NCI-H748 (cell line): Measurements from ENCODE around the gene MOG.

Experiments used
- DNase-seq: peaks from one replicate; lab custom pipeline; 2025; ENCODE audit not compliant: unreplicated experiment; lab: John Stamatoyannopoulos, UW

The MOG gene

GRCh38 chr6:29656798-29657197 is at the start of gene MOG:
TSS of gene MOG (plus strand) at chr6:29657092. CDS start at chr6:29657210, 118 bp downstream.
- no peak for DNase-seq

GRCh38 chr6:29608131-29608530 is 48.8 kb upstream of the MOG start:
- DNase-seq, result no peak

GRCh38 chr6:29610540-29610939 is 46.4 kb upstream of the MOG start:
- DNase-seq, result no peak

- no peak for DNase-seq
Observed at GRCh38 chr6:29611426-29611825, 45.5 kb upstream of the MOG start.

DNA sequence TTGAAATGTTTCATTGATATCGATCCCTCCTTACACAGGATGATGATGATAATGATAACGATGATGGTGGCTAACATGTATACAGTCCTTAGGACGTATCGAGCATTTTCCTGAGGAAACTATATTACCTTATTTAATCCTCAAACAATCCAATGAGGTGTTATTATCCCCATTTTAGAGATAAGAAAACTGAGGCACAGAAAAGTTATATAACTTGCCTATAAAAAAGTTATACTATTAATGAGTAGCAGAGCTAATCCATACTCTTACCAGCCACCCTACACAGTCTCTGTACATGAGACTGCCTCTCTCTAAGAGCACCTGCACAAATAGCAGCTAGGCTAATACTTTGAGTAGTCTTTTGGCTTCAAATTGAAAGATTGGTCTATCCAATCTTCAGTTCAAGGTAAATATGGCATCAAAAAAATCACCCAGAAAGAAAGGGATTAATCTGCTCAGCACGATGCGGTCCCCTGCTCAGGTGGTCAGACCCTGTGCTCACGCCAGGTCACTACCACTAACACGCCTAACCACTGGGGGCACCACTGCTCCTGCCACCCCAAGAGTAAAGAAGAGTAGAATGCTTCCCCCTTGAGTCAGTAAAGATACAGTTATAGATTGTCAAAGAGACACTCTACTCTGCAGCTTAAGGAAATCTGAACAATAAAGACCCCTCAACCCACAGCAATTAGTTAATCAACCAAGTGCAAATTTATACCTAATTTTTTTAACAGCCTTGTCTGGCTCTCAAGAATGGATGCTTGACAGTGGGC is 38.9 kb upstream of the MOG start:
- DNase-seq, result no peak

DNA sequence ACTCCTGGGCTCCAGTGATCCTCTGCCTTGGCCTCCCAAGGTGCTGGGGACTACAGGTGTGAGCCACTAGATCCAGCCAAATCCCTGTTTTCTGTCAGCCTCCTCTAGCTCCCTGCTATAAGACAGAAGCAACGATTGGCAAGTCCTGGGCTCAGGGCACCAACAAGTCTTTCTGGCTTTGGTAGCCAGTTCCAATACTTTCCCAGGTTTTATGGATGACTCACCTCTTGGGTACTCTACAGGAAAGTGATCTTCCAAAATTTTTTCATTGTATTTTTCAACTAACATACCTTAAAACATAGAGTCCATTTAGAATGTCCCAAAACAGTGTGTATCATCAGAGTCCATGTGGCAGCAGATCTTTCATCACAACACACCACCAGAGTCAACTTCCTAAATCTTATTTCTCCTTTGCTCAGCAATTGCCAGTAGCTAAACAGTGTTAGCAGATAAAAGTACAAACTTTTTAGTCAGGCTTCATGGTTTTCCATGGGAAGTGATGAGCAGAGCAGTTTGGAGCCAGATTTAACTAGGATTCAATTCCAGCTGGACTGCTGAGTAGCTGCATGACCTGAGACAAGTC is 37.2 kb upstream of the MOG start:
- DNase-seq, result no peak

- DNase-seq, result peak; percentile 38
Observed at GRCh38 chr6:29620630-29621029, 36.3 kb upstream of the MOG start.

DNA sequence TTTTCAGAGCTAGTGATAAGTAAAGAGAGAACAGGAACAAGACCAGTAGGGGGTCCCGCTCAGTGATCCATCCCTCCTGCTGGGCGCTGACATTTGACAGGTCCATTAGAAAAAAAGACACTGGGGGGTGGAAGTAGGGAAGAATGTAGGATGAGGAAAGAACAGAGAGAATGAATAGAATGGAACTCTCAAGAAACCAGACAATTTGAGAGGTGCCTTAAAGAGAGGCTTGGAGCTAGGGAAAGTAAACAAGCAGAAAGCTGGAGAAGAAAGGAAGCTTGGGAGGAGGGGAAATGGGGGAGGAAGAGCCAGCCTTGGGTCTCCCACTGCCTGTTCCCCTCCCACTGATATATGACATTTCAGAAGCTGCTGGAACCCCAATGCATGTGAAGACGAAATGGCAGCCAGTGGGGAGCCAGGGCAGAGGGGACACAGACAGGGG is 32.4 kb upstream of the MOG start:
- DNase-seq, result no peak

- DNase-seq, result no peak
Observed at GRCh38 chr6:29625337-29625930, 31.5 kb upstream of the MOG start.

DNA sequence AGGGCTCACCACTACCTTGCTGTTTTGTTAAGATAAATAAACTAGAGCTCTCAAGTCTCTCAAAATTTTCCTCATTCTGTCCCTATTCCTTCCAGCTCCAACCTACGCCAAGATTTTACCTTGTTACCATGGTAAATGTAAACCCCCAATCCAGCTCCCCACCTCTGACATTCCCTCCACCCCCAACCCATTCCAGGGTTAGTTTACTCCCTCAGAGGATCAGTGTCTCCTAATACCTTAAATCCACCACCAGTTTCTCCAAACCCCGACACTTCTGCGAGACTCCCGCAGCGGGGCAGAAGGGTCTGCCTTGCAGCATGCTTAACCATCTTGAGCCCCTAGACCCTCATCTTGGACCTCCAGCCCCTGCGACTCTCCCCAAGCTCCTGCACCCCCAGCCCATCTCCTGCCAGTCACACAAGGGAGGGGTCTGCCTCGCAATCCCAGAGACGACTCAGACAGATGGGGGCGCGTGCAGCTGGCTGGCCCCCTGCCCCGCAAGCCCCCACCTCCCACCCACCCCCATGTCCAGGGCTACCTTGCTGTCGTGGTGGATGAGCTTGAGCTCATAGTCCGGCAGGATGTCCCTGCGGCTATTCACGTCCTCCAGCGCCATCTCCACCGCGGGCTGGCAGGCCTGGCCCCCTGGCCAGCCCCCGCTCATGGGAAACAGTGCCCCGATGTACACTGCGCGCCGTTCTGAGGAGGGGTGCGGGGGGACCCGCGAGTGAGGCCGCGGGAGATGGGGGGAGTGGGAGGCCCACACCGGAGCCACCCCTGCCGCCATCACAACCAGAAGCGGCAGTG is 29.7 kb upstream of the MOG start:
- peak; percentile 45 for DNase-seq

- DNase-seq, result peak; percentile 90
Observed at GRCh38 chr6:29627755-29628418, 29.0 kb upstream of the MOG start.

DNA sequence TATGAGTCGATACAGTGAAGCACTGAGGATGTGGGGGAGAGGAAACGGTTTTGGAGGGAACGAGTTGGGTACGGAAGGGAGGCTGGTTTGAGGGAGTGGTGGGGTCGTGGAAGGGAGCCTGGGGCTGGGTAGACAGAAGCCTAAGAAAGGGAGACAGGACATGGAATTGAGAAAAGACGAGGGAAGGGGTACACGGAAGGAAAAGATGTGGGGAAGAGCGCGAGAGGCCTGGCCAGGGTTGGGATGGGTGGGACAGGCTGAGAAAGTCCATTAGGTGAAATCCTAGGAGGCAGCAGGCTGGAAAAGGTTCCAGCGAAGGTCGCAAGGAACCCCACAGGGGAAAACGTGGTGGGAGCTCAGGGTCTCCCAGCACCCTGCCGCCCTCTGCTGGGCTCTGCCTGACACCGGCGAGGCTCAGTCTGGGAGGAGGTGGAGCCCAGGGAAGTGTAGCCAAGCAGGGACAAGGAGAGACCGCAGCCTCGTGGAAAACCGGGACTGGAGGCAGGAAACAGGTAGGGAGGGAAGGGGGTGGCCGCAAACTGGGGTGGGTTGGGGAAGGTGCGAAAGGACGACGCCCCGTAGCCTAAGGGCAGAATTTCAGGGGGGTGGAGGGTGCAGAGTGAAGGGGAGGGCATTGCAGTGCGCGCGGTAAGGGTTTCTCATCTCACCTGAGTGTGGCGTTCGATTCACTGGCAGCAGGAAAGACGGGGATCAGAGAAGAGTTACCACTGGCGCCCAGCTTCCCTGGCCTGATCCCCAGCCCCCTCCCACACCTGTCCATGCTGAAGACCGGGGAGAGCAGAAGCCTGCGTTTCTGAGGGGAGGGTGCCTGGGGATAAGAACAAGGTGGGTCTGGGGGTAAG is 28.2 kb upstream of the MOG start:
- DNase-seq, result peak; percentile 93

GRCh38 chr6:29629571-29629970 is 27.3 kb upstream of the MOG start:
- DNase-seq, result no peak

DNA sequence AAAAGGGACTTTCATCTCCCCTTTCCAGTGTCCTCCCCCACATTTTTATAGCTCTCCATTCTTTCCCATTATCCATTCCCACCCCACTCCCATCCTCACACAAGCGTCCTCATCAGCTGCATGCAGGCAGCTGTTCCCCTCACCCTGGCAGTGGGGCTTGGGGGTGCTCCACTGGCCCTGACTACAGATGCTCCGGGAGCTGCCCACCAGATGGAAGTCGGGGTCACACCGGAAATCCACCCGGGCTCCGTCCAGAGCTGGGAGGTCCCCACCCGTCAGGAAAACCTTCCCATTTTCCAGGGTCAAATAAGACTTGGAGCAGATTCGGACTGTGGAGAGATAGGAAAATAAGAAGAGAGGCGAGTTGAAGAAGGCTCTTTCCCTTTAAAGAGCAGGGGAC is 26.6 kb upstream of the MOG start:
- DNase-seq, result no peak

GRCh38 chr6:29631209-29631810 is 25.6 kb upstream of the MOG start:
- DNase-seq, result no peak

GRCh38 chr6:29631860-29632731 is 24.8 kb upstream of the MOG start:
- DNase-seq, result peak; percentile 86

DNA sequence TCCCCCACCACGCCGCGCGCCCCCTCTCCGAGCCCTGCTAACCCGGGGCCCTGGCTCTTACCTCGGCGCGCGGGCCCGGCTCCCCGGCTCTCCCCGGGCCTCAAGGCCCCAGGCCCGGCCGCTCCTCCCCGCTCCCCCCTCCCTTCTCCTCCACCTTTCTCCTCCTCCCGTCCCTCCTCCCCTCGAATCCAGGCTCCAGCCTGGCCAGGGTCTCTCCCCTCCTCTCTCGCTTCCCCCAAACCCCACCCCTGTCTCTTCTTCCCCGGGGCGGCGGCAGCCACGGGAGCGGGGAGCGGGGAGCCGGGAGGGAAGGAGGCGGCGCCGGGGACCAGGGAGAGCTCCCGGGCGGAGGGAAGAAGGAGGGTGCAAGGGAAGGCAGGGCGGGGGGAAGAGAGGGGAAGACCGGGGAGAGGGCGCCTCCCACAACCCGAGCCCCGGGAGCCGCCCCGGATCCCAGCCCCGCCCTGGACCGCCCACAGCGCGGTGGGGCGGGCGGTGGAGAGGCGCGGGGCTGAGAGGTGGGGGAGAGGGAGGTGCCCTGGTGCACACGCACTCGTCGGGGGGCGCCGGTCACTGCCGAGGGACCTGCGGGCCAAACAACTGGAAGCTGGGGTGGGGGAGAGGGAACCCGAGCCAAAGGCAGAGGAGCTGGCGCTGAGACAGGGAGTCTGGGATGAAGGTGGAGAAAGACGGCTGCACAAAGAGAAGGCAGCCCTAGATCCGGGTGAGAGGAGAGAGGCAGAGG is 23.9 kb upstream of the MOG start, which contains the start of gene GABBR1:
Gene GABBR1, minus strand, starts transcription at position 395 of the 745 bp plus-strand sequence. CDS start 798 bp downstream, outside the sequence.
- DNase-seq, result peak; percentile 92

DNA sequence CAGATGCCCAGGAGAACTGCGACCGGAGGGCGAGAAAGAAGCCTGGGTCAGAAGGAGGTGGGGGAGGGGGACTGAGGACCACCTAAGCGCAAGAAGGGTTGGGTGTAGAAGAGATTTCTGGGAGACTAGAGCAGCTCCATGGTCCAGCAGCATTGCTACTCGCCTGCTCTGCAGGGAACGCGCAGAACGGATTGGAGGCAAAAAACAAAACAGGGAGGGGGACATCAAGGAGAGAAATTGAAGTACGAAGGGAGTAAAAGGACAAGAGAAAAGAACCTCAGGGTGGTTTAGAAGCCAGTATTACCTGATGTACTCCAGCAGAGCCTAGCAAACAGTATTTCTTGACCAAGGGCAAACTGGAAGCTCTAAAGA is 23.4 kb upstream of the MOG start:
- DNase-seq, result peak; percentile 80
